Effector CD8-positive, alpha-beta T cell (primary cell): ENCODE measurements around the gene KIAA1614.
"Not testable (repeated sequence)": the region's sequence is repeated elsewhere in the genome, so short reads cannot be mapped to it uniquely, and the experiment has no call there.

ENCODE experiments used
- DNase-seq: peaks from one replicate; lab custom pipeline; 2025; lab: John Stamatoyannopoulos, UW

Gene KIAA1614

DNA sequence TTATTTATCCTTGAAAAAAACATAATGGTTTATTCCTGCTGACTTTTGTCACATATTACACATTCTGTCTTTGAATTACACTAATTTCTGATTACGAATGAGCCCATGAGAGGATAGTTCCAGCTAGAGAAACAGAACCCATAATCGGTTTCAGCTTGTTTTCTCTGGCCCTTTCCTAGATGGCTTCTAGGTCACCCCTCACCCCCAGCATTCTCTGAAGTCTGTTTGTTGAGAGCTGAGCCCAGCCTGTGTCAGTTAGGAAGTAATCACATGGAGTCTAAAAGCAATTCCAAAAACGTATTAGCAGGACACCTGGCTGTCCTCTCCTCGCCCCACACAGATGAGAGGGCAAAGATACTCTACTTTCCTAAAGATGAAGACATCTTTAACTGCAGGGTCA is 48.9 kb downstream of the KIAA1614 start:
- no peak for DNase-seq

DNA sequence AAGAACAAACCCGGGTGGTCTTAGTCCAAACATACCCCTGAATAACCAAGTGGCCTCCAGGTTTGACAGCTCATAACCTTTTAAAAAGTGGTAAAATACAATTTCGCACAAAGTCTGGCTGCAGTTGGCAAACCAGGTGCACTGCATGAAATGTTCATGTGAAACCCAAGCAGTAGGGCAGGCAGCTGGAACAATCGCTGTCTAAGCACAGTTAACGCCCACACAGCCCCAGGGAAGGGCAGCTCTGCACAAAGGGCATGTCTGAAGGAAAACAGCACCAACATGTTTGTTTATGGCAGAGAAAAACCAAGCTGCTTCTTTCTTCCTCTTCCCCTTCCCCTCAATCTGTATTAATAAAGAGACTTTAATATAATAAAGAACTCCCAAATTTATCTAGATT is 49.5 kb downstream of the KIAA1614 start:
- no peak for DNase-seq

DNA sequence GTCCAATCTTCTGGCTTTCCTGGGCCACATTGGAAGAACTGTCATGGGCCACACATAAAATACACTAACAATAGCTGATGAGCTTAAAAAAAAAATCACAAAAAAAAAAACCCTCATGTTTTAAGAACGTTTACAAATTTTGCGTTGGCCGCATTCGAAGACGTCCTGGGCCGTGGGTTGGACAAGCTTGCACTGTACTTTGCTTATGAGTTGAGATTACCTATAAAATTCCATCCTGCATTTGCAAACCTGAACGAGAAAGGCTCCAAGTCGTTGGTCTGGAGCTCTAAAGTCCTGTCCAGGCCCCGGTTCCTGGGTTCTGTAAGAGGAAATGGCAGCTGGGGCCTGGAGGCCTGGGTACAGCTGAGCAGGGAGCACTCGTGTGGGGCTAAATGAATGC is 51.4 kb downstream of the KIAA1614 start:
- no peak for DNase-seq

DNA sequence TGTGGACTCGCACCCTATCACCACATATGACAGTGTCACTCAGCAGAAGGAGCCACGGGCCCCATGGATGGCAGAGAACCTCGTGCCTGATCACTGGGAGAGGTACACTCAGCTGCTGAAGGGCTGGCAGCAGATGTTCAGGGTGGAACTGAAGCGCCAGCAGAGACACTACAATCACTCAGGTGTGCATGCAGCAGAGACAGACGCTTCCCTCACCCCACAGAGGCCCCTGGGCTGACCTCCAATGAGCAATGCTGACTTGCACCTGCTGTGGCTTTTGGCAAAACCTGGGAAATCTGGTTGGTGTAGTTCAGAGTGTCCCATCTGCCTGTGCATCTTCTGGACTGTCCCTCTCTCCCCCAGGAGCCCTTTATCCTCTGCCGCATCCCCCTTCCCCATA is 51.9 kb downstream of the KIAA1614 start:
- no peak for DNase-seq

DNA sequence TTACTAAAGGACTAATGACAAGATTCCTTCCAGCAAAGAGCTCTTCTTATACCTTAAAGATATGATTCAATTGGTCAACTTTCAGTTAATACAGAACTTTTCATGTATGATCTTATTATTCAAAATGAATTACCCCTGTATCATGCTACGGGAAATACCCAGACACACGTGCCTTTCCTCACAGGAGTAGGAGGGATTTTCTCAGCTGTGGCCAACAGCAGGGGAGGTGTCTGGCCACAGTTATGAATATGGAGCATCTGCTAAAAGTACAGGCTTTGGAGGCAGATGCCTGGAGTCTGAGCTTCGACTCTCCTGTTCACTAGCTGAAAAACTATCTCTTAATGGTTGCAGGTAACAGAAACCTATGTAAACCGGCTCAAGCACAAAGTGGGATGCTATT is 53.6 kb downstream of the KIAA1614 start:
- no peak for DNase-seq

DNA sequence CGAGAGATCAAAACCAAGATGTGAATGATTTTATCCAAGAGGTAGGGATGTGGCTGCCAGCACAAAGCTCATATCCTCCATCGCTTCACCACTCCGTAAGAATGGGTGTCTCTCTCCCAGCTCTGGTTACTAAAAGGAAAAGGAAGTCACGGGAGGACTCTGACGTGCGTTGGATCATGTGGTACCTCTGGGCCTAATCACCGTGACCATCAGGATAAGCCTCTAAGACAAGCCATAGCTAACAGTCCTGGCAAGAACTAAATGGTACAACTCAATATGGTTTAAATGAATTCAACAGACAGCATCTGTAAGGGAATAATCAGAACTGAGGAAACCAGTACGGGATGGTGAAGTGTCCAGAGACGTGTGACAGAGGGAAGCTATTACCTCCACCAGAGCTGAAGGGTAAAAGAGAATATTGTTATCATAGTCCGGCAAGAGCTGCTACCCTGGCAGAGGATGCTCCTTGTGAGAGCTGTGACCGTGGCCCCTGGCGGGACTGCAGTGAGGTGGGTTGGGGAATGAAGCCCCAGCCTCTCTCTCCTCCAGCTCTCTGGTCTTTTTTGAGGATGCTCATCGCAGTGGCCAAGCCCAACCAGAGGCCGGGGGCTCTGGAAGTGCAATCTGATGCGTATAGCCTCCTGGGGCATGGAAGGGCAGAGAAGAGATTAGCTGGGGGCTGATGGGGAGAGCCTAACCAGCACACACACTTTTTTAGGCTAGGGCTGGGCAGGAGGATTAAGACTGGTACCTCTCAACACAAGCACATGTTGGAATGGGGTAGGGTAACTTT is 54.2 kb downstream of the KIAA1614 start:
- DNase-seq, result no peak

DNA sequence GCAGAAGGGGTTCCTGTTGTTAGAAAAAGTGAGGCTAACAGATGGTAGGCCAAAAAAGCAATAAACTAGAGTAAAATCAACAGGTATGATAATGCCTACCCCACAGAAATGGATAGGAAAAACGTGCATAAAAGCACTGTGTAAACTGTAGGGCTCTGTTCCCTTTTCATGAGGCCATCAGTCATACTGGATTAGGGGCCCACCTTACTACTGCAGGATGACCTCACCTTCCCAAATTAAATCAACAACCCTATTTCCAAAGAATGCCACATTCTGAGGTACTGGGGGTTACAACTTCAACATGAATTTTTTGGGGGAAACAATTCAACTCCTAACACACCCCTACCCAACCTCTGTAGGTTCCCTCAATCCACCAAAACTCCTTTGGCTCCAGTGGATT is 54.9 kb downstream of the KIAA1614 start:
- DNase-seq, result no peak

DNA sequence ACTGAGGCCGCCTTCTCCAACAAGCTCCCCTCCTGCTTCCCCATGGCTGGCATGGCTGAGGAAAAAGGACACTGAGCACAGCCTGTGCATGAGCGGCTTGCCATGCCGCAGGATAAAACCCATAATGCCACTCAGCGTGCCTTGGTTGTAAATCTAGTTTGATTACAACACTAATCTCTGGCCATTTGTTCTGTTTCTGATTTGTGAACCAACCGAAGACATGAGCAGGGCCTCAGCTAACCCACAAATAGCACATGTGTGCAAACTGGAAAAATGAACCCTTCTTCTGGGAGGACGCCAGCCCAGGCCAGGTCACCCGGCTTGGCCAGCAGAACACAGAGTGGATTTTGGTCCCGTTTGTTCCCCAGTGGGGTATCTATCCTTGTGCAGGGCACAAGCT is 56.1 kb downstream of the KIAA1614 start:
- DNase-seq, result not testable (repeated sequence)

DNA sequence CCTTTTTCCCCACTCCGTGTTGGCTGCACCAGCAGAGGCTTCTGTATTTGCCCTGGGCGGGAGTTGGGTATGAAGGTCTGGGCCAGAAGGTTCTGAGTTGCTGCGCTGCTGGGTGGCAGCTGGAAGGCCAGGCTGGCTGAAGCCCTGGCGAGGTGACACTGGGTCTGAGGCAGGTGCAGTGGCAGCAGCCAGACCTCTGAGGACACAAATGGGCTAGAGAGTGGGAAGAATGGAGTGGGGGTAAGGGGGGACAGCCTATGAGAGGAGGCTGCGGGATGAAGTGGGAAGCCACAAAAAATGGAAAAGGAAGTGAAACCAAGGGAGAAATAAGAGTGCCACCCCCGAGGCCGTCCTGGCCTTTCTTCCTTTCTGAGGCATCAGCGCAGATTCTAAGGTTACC is 56.7 kb downstream of the KIAA1614 start:
- DNase-seq, result no peak

DNA sequence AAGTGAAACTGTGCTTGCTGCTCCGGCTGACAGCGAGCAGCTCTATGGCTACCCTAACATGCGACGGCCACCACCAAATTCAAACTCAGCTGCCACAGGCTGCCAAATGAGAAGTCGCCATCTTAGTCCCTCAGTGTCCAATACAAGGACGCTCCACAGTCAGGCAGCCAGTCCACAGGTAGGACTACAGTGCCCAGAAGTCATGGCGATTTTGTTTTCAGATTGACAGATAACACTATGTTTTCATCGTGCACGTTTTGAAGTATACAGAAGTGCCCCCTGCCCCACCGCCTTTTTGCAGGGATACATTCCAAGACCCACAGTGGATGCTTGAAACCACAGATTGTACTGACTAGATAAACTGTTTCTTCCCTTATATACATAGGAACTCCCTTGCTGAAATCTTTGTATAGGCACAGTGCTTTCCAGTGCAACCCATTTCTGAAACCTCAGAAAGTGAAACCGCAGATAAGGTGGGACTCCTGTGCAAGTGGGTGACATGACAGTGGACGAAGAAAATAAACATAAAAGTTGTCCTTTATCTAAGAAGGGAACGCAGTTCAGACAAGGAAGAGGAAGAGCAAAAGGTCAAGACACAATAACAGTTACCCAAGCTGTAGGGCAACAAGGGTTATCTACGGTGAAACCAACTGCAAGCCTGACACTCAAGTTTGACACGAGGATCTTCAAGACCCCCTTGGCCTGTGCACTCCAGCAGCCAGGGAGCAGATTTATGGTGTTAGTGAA is 57.8 kb downstream of the KIAA1614 start:
- no peak for DNase-seq

DNA sequence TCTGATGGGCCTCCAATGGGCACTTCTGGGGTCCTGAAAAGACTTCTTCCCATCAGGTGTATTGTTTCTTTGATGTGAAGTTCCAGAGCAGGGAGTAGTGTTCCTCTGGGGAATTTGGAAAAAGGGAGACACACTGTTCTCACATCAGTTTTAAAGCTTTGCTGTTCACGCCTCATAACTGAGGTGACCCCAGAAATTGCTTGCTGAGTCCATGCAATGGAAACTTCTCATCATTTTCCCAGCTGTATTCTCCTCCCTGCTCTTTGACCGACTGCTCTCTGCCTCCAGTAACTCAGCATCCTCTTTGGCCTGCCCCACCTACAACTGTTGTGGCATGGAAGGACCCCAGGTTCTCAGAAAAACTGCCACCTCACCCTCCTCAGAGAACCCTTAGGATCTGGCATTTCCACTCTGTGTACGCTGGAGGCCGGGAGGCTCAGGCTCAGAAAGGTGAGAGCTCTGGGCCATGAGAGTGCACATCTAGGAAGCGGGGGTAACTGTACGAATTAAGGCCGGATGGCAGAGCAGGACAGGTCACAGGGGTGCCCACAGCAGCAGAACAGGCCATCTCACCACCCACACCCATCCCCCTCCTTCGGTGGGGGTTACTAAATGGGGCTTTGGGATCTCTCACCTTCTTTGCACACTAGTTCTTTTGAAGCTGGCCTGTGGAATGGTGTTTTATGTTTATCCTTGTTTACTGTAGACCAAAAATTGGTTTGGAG is 58.7 kb downstream of the KIAA1614 start:
- DNase-seq, result no peak

DNA sequence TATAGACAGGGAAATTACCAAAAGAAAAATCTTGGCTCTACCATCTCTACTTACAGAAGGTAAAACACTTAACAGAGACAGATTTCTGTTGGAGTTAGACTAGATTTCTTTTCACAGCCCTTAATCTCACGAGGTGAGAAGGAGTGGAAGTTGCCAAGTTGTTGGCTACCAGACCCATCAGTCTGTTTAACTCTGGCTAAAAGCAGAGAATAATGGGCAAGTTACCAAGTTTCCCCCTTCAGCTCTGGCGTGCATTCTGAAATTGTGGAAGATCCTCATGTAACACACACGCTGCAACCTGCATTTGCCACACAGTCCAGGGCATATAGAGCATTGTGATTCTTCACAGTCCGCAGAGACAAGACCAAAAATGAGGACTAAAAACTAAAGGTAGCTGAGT is 60.7 kb downstream of the KIAA1614 start:
- no peak for DNase-seq

DNA sequence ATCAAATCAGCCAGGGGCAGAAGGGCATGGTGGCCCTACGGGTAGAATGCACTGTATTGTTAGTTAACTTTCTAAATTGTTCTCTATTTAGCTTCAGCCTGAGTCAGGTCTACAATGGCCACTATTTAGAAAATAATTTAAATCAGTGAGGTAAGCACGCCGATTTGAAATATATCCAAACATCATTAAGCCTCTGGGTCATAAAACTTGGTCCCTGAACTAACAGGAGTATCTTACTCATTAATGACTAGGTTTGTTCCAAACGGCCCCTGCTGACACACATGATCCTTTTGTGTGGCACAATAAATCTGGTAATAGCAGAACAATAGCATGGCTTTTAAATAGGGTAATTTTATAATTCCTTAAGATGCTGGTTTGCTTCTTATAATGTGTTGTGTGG is 61.5 kb downstream of the KIAA1614 start:
- DNase-seq, result no peak

DNA sequence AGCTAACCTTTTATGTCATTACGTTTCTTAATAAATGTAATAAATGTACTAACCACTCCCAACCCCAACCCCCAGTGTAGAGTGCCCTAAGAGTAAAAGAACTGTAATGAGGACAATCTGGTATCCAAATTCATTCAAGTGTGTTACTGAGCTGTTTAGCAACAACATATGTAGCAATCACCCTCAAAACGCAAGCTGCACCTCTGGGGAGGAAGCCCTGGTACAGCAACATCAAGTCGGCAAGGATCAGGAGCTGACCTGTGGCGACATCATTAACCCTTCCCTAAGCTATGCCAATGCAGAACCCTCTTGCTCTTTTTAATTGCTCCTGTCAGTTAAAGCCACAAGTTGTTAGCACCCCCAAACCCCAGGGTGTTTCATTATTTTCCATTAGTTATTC is 62.9 kb downstream of the KIAA1614 start:
- no peak for DNase-seq

DNA sequence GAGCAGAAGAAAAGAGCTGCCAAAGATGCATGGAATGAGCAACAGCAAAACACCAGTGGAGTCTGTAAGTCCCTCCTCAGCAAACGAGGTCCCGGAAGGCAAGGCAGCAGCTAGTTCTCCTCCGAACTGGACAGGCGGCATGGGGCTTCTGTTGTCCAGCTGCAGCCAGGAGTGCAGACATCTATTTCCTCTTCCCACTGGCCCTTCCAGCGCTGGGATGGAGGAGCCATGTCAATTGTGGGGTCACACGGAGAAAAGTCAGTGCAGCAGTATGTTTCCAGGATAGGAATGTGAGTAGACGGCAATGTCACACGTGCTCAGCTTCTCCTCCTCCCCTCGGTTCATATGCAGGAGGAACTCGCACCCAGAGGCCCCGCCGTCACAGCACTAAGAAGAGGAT is 63.5 kb downstream of the KIAA1614 start:
- no peak for DNase-seq

DNA sequence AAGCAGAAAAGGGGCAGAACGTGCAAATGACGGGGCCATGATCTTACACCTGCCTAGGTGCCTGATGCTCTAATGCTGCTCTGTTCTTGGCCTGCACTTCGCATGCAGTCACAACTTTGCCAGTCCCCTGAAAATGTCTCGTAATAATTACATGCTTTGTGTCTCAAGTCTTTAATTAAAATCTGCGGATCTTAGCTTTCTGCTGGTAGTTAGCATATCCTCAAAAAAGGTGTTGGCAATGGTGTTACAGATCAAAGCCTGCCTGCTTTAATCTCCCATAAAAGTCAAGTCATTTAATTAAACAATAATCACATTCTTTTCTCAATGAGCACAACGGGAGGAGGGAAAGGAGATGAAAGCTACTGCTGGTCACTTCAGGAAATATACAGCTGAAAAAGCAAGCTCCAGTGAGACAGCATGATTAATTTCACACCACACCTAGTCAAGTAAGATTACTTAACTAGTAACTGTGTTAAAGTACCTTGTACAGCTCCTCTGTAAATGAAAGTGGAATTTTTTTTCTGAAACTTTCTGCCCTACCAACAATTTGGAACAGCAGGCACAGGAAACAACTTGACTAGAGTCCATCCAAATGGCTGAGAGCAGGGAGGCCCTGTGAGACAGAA is 64.1 kb downstream of the KIAA1614 start:
- no peak for DNase-seq

DNA sequence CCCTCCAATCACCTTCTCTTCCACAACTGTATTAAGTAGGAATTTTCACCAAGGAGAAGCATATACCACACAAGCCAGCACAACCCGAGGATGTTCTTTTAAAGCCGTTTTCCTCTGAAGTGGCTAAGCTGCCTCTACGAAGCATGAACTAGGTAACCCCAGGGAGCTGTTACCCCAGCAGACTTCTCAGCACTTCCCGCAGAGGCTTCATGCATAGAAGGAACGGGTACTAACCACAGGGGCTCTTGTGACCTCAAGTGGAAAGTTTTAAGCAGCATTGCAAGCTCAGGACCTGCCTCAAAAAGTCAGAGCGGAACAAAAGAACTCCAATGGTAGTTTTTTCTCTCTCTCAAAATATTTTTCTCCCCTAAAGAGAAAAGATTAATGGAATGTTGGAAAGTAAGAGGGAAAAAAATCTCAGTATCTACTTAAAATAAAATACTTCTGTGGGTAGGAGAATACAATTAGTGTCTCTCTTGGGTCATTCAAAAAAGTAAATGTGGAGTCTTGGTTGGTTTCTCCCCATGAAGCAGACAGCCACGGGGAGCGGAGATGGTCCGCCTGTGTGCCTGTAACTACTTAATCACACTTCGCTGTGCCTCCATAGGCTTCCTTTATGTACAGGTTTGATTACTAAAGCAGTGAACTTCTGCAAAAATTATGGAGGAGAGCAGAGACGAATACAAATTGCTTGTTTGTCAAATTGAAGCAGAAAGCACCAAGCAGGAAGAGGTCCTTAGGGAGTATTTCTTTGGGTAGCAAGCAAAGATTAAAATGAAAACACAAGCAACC is 69.1 kb downstream of the KIAA1614 start:
- peak; percentile 2 for DNase-seq

DNA sequence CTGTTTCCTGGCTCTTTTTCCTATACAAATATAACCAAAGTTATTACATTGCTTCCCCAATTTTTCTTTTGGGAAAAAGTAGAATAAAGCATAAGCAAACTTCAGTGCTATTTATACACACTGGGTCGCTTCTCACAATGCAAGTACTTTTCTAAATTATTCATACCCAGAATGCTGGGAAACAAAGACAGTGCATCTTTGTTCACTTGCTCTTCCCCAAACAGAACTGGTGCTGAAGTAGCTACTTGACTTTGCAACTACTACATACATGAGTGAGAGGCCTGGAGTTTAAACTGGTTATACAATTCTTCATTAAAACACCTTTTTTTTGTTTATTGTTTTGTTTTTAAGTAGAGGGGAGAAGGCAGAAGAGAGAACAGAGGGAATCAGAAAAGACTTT is 69.7 kb downstream of the KIAA1614 start:
- DNase-seq, result no peak

DNA sequence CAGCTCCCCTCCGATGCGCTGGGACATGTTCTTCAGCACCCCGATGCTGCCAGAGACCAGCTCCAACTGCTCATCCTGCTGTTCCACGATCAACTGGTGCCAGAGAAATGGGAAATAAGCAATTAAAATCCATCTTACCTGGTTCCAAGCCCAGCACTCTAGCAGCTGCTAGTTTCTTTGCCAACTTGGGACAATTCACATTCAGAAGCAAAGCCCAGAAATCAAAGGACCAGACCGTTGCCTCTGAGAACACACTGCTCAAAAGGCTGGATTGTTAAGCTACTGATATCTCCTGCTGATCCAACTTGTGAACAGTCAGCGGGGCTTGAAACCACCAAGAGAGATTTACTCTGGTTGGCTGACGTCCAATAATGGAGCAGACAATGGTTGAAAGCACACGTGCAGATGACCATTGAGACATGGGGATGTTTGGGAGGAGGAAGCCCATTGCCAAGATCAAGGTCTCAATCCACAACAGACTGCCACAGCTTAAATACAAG is 75.6 kb downstream of the KIAA1614 start:
- no peak for DNase-seq

DNA sequence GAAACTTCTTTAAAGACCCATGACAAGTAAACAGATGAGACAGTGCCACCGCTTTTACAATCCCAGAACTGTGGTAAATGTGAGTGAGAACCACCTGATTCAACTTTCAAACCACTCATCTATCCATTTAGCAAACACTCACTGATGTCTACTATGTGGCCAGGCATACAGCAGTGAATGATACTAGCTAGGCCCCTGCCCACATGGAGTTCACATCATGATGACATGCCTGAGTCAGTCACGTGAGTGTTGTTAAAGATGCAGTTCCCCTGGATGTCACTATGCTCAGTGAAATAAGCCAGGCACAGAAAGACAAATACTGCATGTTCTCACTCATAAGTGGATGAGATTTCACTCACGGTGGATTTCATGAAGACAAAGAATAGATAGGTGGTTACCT is 81.6 kb downstream of the KIAA1614 start:
- DNase-seq, result no peak

DNA sequence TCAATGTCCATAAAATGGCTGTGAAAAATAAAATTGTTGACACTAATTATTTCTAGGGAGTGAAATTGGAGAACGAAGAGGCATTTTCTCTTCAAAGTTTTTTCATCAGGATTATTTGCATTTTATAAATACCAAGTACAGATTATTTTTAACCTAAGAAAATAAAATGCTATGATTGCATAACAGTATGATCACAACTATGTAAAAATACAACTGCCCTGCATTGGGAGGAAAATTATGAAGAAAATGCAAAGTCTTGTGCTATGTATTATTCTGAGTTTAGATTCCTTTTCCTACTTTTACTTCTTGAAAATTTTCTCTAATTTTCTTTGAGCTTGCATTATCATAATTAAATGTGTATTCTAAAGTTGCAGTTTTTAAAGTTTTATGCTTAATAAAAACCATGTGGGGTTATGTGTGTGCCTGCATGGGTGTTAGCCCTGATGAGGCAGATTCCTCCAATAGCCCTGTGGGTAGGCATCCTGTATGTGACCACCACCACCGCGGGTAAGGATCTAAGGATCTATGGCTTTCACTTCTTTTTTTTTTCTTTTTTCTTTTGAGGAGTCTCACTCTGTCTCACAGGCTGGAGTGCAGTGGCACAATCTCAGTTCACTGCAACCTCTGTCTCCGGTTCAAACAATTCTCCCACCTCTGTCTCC is 85.3 kb downstream of the KIAA1614 start:
- no peak for DNase-seq
